Spinal cord (tissue), 10 donors: ENCODE results near the gene CUL7. TPM values are rescaled to one million over a fixed set of nuclear protein-coding genes. Genes with fewer than 3 reads are reported as not detected.
A peak's percentile ranks its signal among the peaks of the same experiment; 100 is the strongest.

Experiments
- DNase-seq, 6 donors: peaks; one replicate each; pipeline versions ENCODE4 v3.0.0 to v3.0.0-alpha.2; 2013 to 2015; ENCODE audit warnings: low spot score in 6 of 6, low read depth in 4 of 6
- H3K27ac ChIP-seq: one replicate; pipeline ENCODE4 v1.5.1; 2013; ENCODE audit warnings: low read depth, low read length, control low read depth
- H3K27me3 ChIP-seq: one replicate; pipeline ENCODE4 v1.6.1; 2013; ENCODE audit warnings: low read length; ENCODE audit not compliant: control insufficient read depth, insufficient read depth
- H3K36me3 ChIP-seq: one replicate; pipeline ENCODE4 v1.6.1; 2013; ENCODE audit warnings: low read length; ENCODE audit not compliant: control insufficient read depth, insufficient read depth
- H3K4me1 ChIP-seq: one replicate; pipeline ENCODE4 v1.6.1; 2013; ENCODE audit warnings: low read length; ENCODE audit not compliant: control insufficient read depth, insufficient read depth
- H3K4me3 ChIP-seq: one replicate; pipeline ENCODE4 v1.5.1; 2013; ENCODE audit warnings: low read depth, low read length, control low read depth
- H3K9me3 ChIP-seq: one replicate; pipeline ENCODE4 v1.6.1; 2013; ENCODE audit warnings: low read length; ENCODE audit not compliant: control insufficient read depth, insufficient read depth
- WGBS: methylation state at CpG from one replicate; pipeline ENCODE4 v1.1.5; 2013; ENCODE audit warnings: missing lambda C conversion rate; ENCODE audit not compliant: insufficient coverage; 5-methylcytosine and 5-hydroxymethylcytosine counted together
- long read RNA-seq, 4 donors: transcript quantifications; one replicate each; lab custom pipeline, GENCODE V29; 2026
- polyA plus RNA-seq, 2 donors: library from polyadenylated mRNA; unstranded; fragments of 120-200 nt; gene quantifications; one replicate each; pipeline ENCODE4 v1.2.1, GENCODE V29; 2013; ENCODE audit not compliant: insufficient read length in 2 of 2
- total RNA-seq, 2 donors: library from RNA; depleted of rRNA in 1 of 2; stranded (reverse); fragments of 120-200 nt in 1 of 2; fragments of >200 nt in 1 of 2; gene quantifications; one replicate each; pipeline versions ENCODE4 v1.2.3 to v1.2.4, GENCODE V29; 2013 to 2014
- donor health status: healthy.

Gene CUL7
- total RNA-seq (10 to 100 TPM; 15.2 to 36.1 TPM), polyA plus RNA-seq (10 to 100 TPM; 21.1 to 24.4 TPM)
- long read RNA-seq, donor 1, partial matches to known transcripts = 97 of 111 reads
- long read RNA-seq, donor 1, other reads (novel, unspliced or antisense) = 14 of 111 reads
- long read RNA-seq, donor 2 = 0 reads
- long read RNA-seq, donor 3, full-length matches to known transcripts = 1 of 1 reads
- long read RNA-seq, donor 3, partial matches to known transcripts = 0 of 1 reads
- long read RNA-seq, donor 3, other reads (novel, unspliced or antisense) = 0 of 1 reads
- long read RNA-seq, donor 4 = 0 reads

GRCh38 chr6:43053545-43054205 lies at the start of gene CUL7:
Gene CUL7, minus strand, starts transcription at chr6:43053851. Its CDS starts 1,063 bp downstream, at chr6:43052788.
- Histone ChIP-seq H3K36me3 (peaks cover 55% of the 10 kb centered on the region), H3K27ac (peak within 1 kb of the TSS; percentile 91), H3K27me3 (no peaks in the 10 kb centered on the region), H3K9me3 (no peaks in the 10 kb centered on the region), H3K4me1 (peaks cover 35% of the 10 kb centered on the region), H3K4me3 (peak within 1 kb of the TSS; percentile 80)
- under 1% methylated on average over 38 of the region's 45 CpGs for WGBS
- peak; percentile 67 to 97 (median 76) for DNase-seq

- Histone ChIP-seq H3K27me3 (no peaks in the 10 kb centered on the region), H3K4me1 (peaks cover 16% of the 10 kb centered on the region), H3K9me3 (no peaks in the 10 kb centered on the region), H3K36me3 (peaks cover 3% of the 10 kb centered on the region), H3K27ac (no peak overlapping the region), H3K4me3 (no peak overlapping the region)
- DNase-seq = peak in 1 of 6 donors; percentile 81
- WGBS = 100% methylated on average over 1 of the region's 4 CpGs
These were observed 47.8 kb upstream of the CUL7 start for GRCh38 chr6:43101497-43101896.

GRCh38 chr6:43097502-43097901 lies 43.9 kb upstream of the CUL7 start:
- WGBS = 88% methylated on average over 4 of the region's 4 CpGs
- Histone ChIP-seq H3K27ac (no peak overlapping the region), H3K4me1 (peaks cover 26% of the 10 kb centered on the region), H3K36me3 (no peaks in the 10 kb centered on the region), H3K27me3 (no peaks in the 10 kb centered on the region), H3K4me3 (no peak overlapping the region), H3K9me3 (no peaks in the 10 kb centered on the region)
- no peak for DNase-seq

- WGBS = 64% methylated on average over 3 of the region's 5 CpGs
- H3K36me3 ChIP-seq = no peaks in the 10 kb centered on the region
- no peak for DNase-seq
- no peak overlapping the region for H3K4me3 ChIP-seq
- no peaks in the 10 kb centered on the region for H3K27me3 ChIP-seq
- H3K9me3 ChIP-seq = no peaks in the 10 kb centered on the region
- H3K4me1 ChIP-seq = peaks cover 26% of the 10 kb centered on the region
- peak overlapping the region; percentile 70 for H3K27ac ChIP-seq
These were observed 43.4 kb upstream of the CUL7 start for GRCh38 chr6:43097098-43097489.

- Histone ChIP-seq H3K4me3 (no peak overlapping the region), H3K27me3 (no peaks in the 10 kb centered on the region), H3K9me3 (no peaks in the 10 kb centered on the region), H3K27ac (peak overlapping the region; percentile 70), H3K4me1 (peaks cover 26% of the 10 kb centered on the region), H3K36me3 (no peaks in the 10 kb centered on the region)
- 22% methylated on average over 7 of the region's 8 CpGs for WGBS
- peak in 2 of 6 donors; percentile 32 to 59 for DNase-seq
These were observed 42.9 kb upstream of the CUL7 start for GRCh38 chr6:43096451-43097097.

GRCh38 chr6:43095939-43096338 lies 42.3 kb upstream of the CUL7 start:
- H3K9me3 ChIP-seq = no peaks in the 10 kb centered on the region
- WGBS = 39% methylated on average over 7 of the region's 7 CpGs
- H3K4me1 ChIP-seq = peaks cover 30% of the 10 kb centered on the region
- H3K27ac ChIP-seq = peak overlapping the region; percentile 70
- no peaks in the 10 kb centered on the region for H3K27me3 ChIP-seq
- no peaks in the 10 kb centered on the region for H3K36me3 ChIP-seq
- no peak overlapping the region for H3K4me3 ChIP-seq
- no peak for DNase-seq

GRCh38 chr6:43093436-43094289 lies 40.0 kb upstream of the CUL7 start:
- H3K4me1 ChIP-seq = peaks cover 44% of the 10 kb centered on the region
- H3K27ac ChIP-seq = peak overlapping the region; percentile 73
- DNase-seq = peak in 2 of 6 donors; percentile 51 to 60
- H3K27me3 ChIP-seq = no peaks in the 10 kb centered on the region
- no peaks in the 10 kb centered on the region for H3K36me3 ChIP-seq
- H3K9me3 ChIP-seq = no peaks in the 10 kb centered on the region
- 38% methylated on average over 7 of the region's 9 CpGs for WGBS
- peak overlapping the region; percentile 16 for H3K4me3 ChIP-seq

GRCh38 chr6:43092635-43093034 lies 39.0 kb upstream of the CUL7 start:
- DNase-seq = no peak
- H3K27me3 ChIP-seq = no peaks in the 10 kb centered on the region
- H3K27ac ChIP-seq = no peak overlapping the region
- peaks cover 44% of the 10 kb centered on the region for H3K4me1 ChIP-seq
- H3K4me3 ChIP-seq = no peak overlapping the region
- no peaks in the 10 kb centered on the region for H3K36me3 ChIP-seq
- H3K9me3 ChIP-seq = no peaks in the 10 kb centered on the region

- H3K27me3 ChIP-seq = no peaks in the 10 kb centered on the region
- no peaks in the 10 kb centered on the region for H3K36me3 ChIP-seq
- no peak overlapping the region for H3K4me3 ChIP-seq
- H3K9me3 ChIP-seq = no peaks in the 10 kb centered on the region
- peaks cover 37% of the 10 kb centered on the region for H3K4me1 ChIP-seq
- no peak for DNase-seq
- WGBS = 82% methylated on average over 3 of the region's 10 CpGs
- peak overlapping the region; percentile 67 for H3K27ac ChIP-seq
These were observed 37.9 kb upstream of the CUL7 start for GRCh38 chr6:43091436-43091991.
